Transverse colon (tissue), 4 donors: ENCODE results near the gene NEO1.

Experiments
- CTCF ChIP-seq, 5 experiments: fragments of 200-600 bp in 3 of 5; fragments of 450-650 bp in 2 of 5; sonication (generic) in 3 of 5; IDR thresholded peaks; 1 replicate in 2 of 5; 2 replicates in 3 of 5; pipeline ENCODE4 v1.5.1; 2016 to 2017; ENCODE audit warnings: antibody characterized with exemption in 5 of 5, inconsistent platforms in 3 of 5, mild to moderate bottlenecking in 2 of 5, moderate library complexity in 1 of 5
- POLR2AphosphoS5 ChIP-seq, 3 donors: sonication (generic); formaldehyde crosslinking; IDR thresholded peaks; one replicate each; pipeline ENCODE4 v1.6.1; 2016; ENCODE audit warnings: antibody characterized with exemption in 3 of 3

- TF ChIP-seq CTCF (IDR thresholded peaks at IDR 0.05): no peak
- no peak for TF ChIP-seq POLR2AphosphoS5 (IDR thresholded peaks at IDR 0.05)
Measured at GRCh38 chr15:73317651-73318462, 265.6 kb downstream of the NEO1 start.
